ENCODE data around the gene PIK3R2.

DNA sequence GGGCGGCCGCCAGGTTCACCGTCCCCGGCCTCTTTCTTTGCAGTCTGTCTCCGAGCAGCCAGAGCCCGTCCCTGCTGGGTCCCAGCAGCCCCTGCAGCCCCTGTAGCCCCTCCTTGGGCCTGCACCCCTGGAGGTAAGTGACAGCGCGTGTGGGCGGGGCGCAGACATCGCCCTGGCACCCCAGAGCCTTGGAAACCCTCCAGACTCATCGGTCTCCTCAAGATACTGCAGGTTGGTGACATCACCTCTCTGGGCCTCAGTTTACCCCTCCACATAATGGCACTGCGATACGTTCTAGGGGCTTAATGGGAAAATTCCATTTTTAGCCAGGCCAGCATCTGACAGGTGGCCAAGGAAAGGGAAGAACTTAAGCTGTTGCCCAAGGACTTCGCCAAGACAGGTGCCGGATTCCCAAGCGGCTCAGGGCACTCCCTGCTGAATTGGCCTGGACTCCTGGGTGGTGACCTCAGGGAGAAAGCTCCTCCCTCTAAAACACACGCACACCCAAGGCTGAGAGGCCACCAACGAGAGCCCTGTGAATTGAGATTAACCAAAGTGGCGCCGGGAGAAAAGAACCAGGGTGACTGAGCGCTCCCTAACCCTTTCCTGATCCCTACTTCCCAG, 42.2 kb upstream of the PIK3R2 start:
- TF ChIP-seq, protein P1, sequence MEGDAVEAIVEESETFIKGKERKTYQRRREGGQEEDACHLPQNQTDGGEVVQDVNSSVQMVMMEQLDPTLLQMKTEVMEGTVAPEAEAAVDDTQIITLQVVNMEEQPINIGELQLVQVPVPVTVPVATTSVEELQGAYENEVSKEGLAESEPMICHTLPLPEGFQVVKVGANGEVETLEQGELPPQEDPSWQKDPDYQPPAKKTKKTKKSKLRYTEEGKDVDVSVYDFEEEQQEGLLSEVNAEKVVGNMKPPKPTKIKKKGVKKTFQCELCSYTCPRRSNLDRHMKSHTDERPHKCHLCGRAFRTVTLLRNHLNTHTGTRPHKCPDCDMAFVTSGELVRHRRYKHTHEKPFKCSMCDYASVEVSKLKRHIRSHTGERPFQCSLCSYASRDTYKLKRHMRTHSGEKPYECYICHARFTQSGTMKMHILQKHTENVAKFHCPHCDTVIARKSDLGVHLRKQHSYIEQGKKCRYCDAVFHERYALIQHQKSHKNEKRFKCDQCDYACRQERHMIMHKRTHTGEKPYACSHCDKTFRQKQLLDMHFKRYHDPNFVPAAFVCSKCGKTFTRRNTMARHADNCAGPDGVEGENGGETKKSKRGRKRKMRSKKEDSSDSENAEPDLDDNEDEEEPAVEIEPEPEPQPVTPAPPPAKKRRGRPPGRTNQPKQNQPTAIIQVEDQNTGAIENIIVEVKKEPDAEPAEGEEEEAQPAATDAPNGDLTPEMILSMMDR (conservative IDR thresholded peaks at IDR 0.05; ENCODE audit: low read length), result no peak
- no peak for TF ChIP-seq EZH2phosphoT487 (IDR thresholded peaks at IDR 0.05; ENCODE audit: borderline replicate concordance, low read depth, low read length)

Measured in OCI-LY7 (cell line).